SH-SY5Y (cell line): ENCODE data around the gene RPL10.

Source experiments
- GATA2 ChIP-seq: IDR thresholded peaks from 2 replicates; pipeline ENCODE4 v1.6.1; 2011; ENCODE audit warnings: mild to moderate bottlenecking, low read depth, low read length
- GATA3 ChIP-seq: IDR thresholded peaks from 2 replicates; pipeline ENCODE4 v1.6.1; 2011; ENCODE audit warnings: low read depth, mild to moderate bottlenecking, low read length, moderate library complexity

RPL10 gene

GRCh38 chrX:154368630-154369448 is 29.3 kb upstream of the RPL10 start:
- TF ChIP-seq GATA2 (no peak), GATA3 (no peak)

GRCh38 chrX:154369449-154370299 is 28.5 kb upstream of the RPL10 start:
- no peak for TF ChIP-seq GATA3
- TF ChIP-seq GATA2 = no peak

- TF ChIP-seq GATA2 (no peak), GATA3 (no peak)
Observed at GRCh38 chrX:154370300-154371016, 27.7 kb upstream of the RPL10 start.

GRCh38 chrX:154371017-154371788 is 27.0 kb upstream of the RPL10 start:
- no peak for TF ChIP-seq GATA2
- TF ChIP-seq GATA3 = no peak

GRCh38 chrX:154371789-154372300 is 26.3 kb upstream of the RPL10 start:
- TF ChIP-seq GATA2 = no peak
- TF ChIP-seq GATA3 = no peak

- no peak for TF ChIP-seq GATA3
- no peak for TF ChIP-seq GATA2
Observed at GRCh38 chrX:154372612-154373022, 25.6 kb upstream of the RPL10 start.

- TF ChIP-seq GATA3 = no peak
Observed at GRCh38 chrX:154373340-154374306, 24.6 kb upstream of the RPL10 start.

- TF ChIP-seq GATA3 = no peak
- TF ChIP-seq GATA2 = no peak
Observed at GRCh38 chrX:154374313-154375155, 23.6 kb upstream of the RPL10 start, which contains the start of gene FLNA. Gene FLNA, minus strand, starts transcription at chrX:154374634. Its CDS starts 3,389 bp downstream, at chrX:154371245.

- TF ChIP-seq GATA2 (no peak), GATA3 (no peak)
Observed at GRCh38 chrX:154375156-154375504, 23.0 kb upstream of the RPL10 start.

GRCh38 chrX:154376774-154377173 is 21.4 kb upstream of the RPL10 start:
- no peak for TF ChIP-seq GATA2
- no peak for TF ChIP-seq GATA3

- TF ChIP-seq GATA2 = no peak
- TF ChIP-seq GATA3 = no peak
Observed at GRCh38 chrX:154378059-154378798, 19.9 kb upstream of the RPL10 start.
